ENCODE results near the gene RBM12. TPM values are rescaled to one million over a fixed set of nuclear protein-coding genes. Genes with fewer than 3 reads are reported as not detected.

RBM12 gene
- total RNA-seq, 1 experiment from 2014 or later = 125 TPM

DNA sequence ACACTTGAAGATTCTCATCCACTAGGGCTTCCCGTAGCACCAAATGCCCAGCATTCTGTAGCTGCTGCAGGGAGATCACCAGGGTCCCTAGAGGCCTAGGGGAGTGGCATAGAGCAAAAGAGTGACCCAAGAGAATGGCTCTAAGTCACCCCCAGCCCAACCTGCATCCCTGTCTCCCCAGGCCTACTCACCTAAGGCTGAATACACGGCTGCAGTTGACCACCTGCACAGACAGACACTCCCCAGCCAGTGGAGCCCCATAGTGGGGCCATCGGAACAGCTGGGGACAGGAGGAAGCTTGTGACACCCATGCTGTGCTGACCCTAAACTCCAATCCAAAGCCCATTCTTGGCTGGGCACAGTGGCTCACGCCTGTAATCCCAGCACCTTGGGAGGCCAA, 58.6 kb downstream of the RBM12 start (continued):
- no peak for TF ChIP-seq ZNF219 (CRISPR knock-in tag; IDR thresholded peaks at IDR 0.05; ENCODE audit: borderline replicate concordance)
- TF ChIP-seq, protein P1, sequence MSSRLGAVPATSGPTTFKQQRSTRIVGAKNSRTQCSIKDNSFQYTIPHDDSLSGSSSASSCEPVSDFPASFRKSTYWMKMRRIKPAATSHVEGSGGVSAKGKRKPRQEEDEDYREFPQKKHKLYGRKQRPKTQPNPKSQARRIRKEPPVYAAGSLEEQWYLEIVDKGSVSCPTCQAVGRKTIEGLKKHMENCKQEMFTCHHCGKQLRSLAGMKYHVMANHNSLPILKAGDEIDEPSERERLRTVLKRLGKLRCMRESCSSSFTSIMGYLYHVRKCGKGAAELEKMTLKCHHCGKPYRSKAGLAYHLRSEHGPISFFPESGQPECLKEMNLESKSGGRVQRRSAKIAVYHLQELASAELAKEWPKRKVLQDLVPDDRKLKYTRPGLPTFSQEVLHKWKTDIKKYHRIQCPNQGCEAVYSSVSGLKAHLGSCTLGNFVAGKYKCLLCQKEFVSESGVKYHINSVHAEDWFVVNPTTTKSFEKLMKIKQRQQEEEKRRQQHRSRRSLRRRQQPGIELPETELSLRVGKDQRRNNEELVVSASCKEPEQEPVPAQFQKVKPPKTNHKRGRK (CRISPR knock-in tag; IDR thresholded peaks at IDR 0.05; ENCODE audit: borderline replicate concordance) = no peak

DNA sequence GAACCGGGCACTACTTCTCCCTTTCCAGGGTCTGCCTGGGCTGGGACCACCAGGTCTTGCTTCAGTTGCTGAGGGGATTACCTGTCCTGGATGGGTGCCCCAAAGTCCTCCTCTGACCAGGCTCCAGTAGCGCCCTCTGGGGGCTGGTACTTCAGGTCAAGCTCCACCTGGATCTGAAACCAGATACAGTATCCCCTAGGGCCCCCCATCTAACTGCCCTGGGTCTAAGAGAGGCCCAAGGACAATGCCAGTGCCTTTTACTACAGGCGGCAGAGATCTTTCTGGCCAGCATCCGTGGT, 60.3 kb downstream of the RBM12 start:
- H3K4me1 Mint-ChIP-seq = peaks cover 7% of the 10 kb centered on the region; the same call in 1 of the 2 replicates
- peaks cover 56% of the 10 kb centered on the region for H3K27me3 Mint-ChIP-seq (ENCODE audit: low read depth)
- TF ChIP-seq, protein P2, sequence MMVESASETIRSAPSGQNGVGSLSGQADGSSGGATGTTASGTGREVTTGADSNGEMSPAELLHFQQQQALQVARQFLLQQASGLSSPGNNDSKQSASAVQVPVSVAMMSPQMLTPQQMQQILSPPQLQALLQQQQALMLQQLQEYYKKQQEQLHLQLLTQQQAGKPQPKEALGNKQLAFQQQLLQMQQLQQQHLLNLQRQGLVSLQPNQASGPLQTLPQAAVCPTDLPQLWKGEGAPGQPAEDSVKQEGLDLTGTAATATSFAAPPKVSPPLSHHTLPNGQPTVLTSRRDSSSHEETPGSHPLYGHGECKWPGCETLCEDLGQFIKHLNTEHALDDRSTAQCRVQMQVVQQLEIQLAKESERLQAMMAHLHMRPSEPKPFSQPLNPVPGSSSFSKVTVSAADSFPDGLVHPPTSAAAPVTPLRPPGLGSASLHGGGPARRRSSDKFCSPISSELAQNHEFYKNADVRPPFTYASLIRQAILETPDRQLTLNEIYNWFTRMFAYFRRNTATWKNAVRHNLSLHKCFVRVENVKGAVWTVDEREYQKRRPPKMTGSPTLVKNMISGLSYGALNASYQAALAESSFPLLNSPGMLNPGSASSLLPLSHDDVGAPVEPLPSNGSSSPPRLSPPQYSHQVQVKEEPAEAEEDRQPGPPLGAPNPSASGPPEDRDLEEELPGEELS (CRISPR knock-in tag; IDR thresholded peaks at IDR 0.05) = no peak
- TF ChIP-seq, protein P3, sequence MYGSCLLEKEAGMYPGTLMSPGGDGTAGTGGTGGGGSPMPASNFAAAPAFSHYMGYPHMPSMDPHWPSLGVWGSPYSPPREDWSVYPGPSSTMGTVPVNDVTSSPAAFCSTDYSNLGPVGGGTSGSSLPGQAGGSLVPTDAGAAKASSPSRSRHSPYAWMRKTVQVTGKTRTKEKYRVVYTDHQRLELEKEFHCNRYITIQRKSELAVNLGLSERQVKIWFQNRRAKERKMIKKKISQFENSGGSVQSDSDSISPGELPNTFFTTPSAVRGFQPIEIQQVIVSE (CRISPR knock-in tag; IDR thresholded peaks at IDR 0.05; ENCODE audit: borderline replicate concordance) = no peak
- TF ChIP-seq, protein P4, sequence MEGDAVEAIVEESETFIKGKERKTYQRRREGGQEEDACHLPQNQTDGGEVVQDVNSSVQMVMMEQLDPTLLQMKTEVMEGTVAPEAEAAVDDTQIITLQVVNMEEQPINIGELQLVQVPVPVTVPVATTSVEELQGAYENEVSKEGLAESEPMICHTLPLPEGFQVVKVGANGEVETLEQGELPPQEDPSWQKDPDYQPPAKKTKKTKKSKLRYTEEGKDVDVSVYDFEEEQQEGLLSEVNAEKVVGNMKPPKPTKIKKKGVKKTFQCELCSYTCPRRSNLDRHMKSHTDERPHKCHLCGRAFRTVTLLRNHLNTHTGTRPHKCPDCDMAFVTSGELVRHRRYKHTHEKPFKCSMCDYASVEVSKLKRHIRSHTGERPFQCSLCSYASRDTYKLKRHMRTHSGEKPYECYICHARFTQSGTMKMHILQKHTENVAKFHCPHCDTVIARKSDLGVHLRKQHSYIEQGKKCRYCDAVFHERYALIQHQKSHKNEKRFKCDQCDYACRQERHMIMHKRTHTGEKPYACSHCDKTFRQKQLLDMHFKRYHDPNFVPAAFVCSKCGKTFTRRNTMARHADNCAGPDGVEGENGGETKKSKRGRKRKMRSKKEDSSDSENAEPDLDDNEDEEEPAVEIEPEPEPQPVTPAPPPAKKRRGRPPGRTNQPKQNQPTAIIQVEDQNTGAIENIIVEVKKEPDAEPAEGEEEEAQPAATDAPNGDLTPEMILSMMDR (IDR thresholded peaks at IDR 0.05) = peak; percentile 22; the same call in 1 of the 2 replicates
- H3K36me3 Mint-ChIP-seq = no peaks in the 10 kb centered on the region
- ChIA-PET POLR2A (interaction anchor here (1.0 to 1.3 kb wide), 2 partner anchors 15 to 17 kb away, joined by 3 to 10 read pairs; no protein-coding TSS in a partner anchor), CTCF (interaction anchor here (0.7 to 3.5 kb wide), 25 partner anchors 8 to 350 kb away, joined by 3 to 35 read pairs (median 5); partner anchors contain the start of genes ERGIC3, RBM39, SCAND1 and SPAG4)
- H3K4me3 Mint-ChIP-seq = no peak overlapping the region
- DNase-seq (ENCODE audit: low spot score) (peak; percentile 88), ATAC-seq (peak; percentile 73)
- no peak overlapping the region for H3K27ac Mint-ChIP-seq
- no peaks in the 10 kb centered on the region for H3K9me3 Mint-ChIP-seq

DNA sequence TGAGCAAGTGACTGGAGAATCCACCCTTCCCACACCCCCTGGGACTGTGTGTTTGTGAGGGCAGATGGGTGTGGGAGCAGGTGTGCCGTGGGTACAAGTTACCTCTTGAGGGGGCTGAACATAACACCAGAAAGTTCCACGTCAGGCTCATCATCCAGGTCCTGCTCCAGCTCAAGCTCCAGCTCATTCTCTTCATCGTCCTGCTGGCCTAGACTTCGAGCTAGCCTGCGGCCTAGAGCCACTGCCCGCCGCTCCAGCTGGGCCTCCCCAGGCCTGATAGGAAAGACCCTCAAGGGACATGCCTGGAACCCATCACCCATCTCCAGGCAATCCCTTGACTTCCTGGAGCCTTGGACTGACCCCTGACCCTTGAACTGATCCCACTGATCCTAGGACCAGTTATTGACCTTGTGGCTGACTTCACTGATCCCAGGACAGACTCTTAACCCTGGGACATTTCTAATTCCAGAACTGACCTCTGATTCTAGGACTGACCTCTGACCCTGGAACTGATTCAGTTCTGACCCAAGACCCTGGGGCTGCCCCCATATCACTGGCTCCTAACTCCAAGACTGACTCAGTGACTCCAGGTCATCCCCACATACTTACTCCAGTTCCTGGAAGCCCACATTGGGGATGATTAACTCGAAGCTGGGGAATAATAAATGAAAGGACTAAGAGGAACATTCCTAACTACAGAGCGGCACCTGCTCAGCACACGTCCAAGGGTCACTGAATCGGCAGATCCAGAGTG, 60.8 kb downstream of the RBM12 start:
- Mint-ChIP-seq H3K27ac (no peak overlapping the region), H3K4me3 (no peak overlapping the region), H3K4me1 (peaks cover 9% of the 10 kb centered on the region), H3K36me3 (no peaks in the 10 kb centered on the region), H3K9me3 (no peaks in the 10 kb centered on the region), H3K27me3 (ENCODE audit: low read depth) (peaks cover 60% of the 10 kb centered on the region)
- no peak for ATAC-seq
- ChIA-PET CTCF (interaction anchor here (0.6 to 3.5 kb wide), 23 partner anchors 9 to 350 kb away, joined by 3 to 35 read pairs (median 6); partner anchors contain the start of genes ERGIC3, RBM39, SCAND1 and SPAG4), POLR2A (interaction anchor here (1.0 to 1.4 kb wide), 4 partner anchors 12 to 17 kb away, joined by 3 to 10 read pairs (median 4); partner anchors contain the start of gene SPAG4)
- no peak for DNase-seq (ENCODE audit: low spot score)
- TF ChIP-seq, protein P5, sequence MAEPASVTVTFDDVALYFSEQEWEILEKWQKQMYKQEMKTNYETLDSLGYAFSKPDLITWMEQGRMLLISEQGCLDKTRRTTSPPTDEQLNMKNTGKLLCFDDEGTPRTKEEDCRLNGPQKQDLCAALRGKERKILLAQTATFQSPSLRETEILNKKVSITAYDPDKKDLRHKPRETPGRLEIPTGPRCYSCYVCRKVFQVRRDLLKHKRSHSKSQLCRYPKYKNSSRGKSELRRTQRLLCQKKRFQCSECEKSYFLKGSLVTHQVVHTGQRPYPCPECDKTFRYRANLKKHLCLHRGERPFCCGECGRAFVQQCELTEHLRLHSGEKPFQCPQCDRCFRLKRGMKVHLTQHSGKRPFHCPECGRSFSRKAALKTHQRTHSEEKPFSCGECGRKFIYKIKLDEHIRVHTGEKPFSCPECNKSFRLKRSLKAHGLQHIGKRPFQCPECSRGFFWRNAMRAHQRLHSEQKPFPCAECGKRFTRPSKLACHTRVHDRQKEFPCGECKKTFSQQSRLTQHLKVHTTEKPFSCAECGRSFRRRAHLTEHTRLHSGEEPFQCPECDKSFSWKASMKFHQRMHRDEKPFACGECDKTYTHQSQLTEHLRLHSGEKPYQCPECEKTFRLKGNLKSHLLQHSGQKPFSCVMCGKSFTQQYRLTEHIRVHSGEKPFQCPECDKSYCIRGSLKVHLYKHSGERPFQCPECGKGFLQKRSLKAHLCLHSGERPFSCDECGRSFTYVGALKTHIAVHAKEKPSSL (CRISPR knock-in tag; conservative IDR thresholded peaks at IDR 0.05) = no peak
- TF ChIP-seq FOXK1 (CRISPR knock-in tag; IDR thresholded peaks at IDR 0.05) (no peak), GABPB1 (CRISPR knock-in tag; IDR thresholded peaks at IDR 0.05) (no peak), RORB (CRISPR knock-in tag; IDR thresholded peaks at IDR 0.05) (no peak), KAT7 (CRISPR knock-in tag; IDR thresholded peaks at IDR 0.05; ENCODE audit: borderline replicate concordance) (no peak), NFE2L1 (CRISPR knock-in tag; IDR thresholded peaks at IDR 0.05) (no peak), ZNF317 (CRISPR knock-in tag; IDR thresholded peaks at IDR 0.05; ENCODE audit: borderline replicate concordance, low read depth) (no peak)
- TF ChIP-seq, protein P6, sequence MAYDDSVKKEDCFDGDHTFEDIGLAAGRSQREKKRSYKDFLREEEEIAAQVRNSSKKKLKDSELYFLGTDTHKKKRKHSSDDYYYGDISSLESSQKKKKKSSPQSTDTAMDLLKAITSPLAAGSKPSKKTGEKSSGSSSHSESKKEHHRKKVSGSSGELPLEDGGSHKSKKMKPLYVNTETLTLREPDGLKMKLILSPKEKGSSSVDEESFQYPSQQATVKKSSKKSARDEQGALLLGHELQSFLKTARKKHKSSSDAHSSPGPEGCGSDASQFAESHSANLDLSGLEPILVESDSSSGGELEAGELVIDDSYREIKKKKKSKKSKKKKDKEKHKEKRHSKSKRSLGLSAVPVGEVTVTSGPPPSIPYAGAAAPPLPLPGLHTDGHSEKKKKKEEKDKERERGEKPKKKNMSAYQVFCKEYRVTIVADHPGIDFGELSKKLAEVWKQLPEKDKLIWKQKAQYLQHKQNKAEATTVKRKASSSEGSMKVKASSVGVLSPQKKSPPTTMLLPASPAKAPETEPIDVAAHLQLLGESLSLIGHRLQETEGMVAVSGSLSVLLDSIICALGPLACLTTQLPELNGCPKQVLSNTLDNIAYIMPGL (CRISPR knock-in tag; IDR thresholded peaks at IDR 0.05) = no peak
- TF ChIP-seq, protein P2 (CRISPR knock-in tag; IDR thresholded peaks at IDR 0.05) = no peak
- TF ChIP-seq, protein P7, sequence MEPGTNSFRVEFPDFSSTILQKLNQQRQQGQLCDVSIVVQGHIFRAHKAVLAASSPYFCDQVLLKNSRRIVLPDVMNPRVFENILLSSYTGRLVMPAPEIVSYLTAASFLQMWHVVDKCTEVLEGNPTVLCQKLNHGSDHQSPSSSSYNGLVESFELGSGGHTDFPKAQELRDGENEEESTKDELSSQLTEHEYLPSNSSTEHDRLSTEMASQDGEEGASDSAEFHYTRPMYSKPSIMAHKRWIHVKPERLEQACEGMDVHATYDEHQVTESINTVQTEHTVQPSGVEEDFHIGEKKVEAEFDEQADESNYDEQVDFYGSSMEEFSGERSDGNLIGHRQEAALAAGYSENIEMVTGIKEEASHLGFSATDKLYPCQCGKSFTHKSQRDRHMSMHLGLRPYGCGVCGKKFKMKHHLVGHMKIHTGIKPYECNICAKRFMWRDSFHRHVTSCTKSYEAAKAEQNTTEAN (CRISPR knock-in tag; IDR thresholded peaks at IDR 0.05) = no peak
- TF ChIP-seq, protein P8, sequence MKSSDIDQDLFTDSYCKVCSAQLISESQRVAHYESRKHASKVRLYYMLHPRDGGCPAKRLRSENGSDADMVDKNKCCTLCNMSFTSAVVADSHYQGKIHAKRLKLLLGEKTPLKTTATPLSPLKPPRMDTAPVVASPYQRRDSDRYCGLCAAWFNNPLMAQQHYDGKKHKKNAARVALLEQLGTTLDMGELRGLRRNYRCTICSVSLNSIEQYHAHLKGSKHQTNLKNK (CRISPR knock-in tag; IDR thresholded peaks at IDR 0.05) = no peak
